ENCODE results near the gene TLX2. TPM values are rescaled to one million over a fixed set of nuclear protein-coding genes. Genes with fewer than 3 reads are reported as not detected.

The TLX2 gene
- total and polyA plus RNA-seq, 2 of the 13 experiments (the other 11 are each of a cell fraction or from before 2014, with no cell fraction given) = 0.05 to 0.20 TPM

- TF ChIP-seq ZBED4 (CRISPR knock-in tag; IDR thresholded peaks at IDR 0.05; ENCODE audit: borderline replicate concordance) = 0 out of 2 replicates have a peak, but pooled peaks have one; percentile 44
- TF ChIP-seq ZNF343 (CRISPR knock-in tag; IDR thresholded peaks at IDR 0.05) = peak; percentile 86; the same call in 1 of the 2 replicates
- no peak for TF ChIP-seq HOXA7 (CRISPR knock-in tag; IDR thresholded peaks at IDR 0.05)
- TF ChIP-seq CBX5 (CRISPR knock-in tag; IDR thresholded peaks at IDR 0.05; ENCODE audit: borderline replicate concordance) = no peak
- peak; percentile 60; the same call in 1 of the 2 replicates for TF ChIP-seq ZC3H13 (CRISPR knock-in tag; IDR thresholded peaks at IDR 0.05)
- TF ChIP-seq ZNF569 (CRISPR knock-in tag; IDR thresholded peaks at IDR 0.05; ENCODE audit: borderline replicate concordance) = no peak
- TF ChIP-seq, protein P1, sequence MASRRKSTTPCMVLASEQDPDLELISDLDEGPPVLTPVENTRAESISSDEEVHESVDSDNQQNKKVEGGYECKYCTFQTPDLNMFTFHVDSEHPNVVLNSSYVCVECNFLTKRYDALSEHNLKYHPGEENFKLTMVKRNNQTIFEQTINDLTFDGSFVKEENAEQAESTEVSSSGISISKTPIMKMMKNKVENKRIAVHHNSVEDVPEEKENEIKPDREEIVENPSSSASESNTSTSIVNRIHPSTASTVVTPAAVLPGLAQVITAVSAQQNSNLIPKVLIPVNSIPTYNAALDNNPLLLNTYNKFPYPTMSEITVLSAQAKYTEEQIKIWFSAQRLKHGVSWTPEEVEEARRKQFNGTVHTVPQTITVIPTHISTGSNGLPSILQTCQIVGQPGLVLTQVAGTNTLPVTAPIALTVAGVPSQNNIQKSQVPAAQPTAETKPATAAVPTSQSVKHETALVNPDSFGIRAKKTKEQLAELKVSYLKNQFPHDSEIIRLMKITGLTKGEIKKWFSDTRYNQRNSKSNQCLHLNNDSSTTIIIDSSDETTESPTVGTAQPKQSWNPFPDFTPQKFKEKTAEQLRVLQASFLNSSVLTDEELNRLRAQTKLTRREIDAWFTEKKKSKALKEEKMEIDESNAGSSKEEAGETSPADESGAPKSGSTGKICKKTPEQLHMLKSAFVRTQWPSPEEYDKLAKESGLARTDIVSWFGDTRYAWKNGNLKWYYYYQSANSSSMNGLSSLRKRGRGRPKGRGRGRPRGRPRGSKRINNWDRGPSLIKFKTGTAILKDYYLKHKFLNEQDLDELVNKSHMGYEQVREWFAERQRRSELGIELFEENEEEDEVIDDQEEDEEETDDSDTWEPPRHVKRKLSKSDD (CRISPR knock-in tag; IDR thresholded peaks at IDR 0.05; ENCODE audit: low read depth) = no peak; the same call in 1 of the 2 replicates
- no peak for TF ChIP-seq HMG20A (CRISPR knock-in tag; IDR thresholded peaks at IDR 0.05; ENCODE audit: borderline replicate concordance)
- peak; percentile 92 for TF ChIP-seq IKZF4 (CRISPR knock-in tag; IDR thresholded peaks at IDR 0.05; ENCODE audit: borderline replicate concordance, low read depth, not compliant biosample characterization)
- TF ChIP-seq BORCS8-MEF2B (CRISPR knock-in tag; IDR thresholded peaks at IDR 0.05) = peak; percentile 69; the same call in 1 of the 2 replicates
- TF ChIP-seq, protein P2, sequence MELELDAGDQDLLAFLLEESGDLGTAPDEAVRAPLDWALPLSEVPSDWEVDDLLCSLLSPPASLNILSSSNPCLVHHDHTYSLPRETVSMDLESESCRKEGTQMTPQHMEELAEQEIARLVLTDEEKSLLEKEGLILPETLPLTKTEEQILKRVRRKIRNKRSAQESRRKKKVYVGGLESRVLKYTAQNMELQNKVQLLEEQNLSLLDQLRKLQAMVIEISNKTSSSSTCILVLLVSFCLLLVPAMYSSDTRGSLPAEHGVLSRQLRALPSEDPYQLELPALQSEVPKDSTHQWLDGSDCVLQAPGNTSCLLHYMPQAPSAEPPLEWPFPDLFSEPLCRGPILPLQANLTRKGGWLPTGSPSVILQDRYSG (CRISPR knock-in tag; IDR thresholded peaks at IDR 0.05) = no peak; the same call in 1 of the 2 replicates
- no peak for TF ChIP-seq ZNF335 (CRISPR knock-in tag; IDR thresholded peaks at IDR 0.05)
- TF ChIP-seq ZNF496 (CRISPR knock-in tag; IDR thresholded peaks at IDR 0.05; ENCODE audit: insufficient replicate concordance) = no peak
- TF ChIP-seq, protein P3, sequence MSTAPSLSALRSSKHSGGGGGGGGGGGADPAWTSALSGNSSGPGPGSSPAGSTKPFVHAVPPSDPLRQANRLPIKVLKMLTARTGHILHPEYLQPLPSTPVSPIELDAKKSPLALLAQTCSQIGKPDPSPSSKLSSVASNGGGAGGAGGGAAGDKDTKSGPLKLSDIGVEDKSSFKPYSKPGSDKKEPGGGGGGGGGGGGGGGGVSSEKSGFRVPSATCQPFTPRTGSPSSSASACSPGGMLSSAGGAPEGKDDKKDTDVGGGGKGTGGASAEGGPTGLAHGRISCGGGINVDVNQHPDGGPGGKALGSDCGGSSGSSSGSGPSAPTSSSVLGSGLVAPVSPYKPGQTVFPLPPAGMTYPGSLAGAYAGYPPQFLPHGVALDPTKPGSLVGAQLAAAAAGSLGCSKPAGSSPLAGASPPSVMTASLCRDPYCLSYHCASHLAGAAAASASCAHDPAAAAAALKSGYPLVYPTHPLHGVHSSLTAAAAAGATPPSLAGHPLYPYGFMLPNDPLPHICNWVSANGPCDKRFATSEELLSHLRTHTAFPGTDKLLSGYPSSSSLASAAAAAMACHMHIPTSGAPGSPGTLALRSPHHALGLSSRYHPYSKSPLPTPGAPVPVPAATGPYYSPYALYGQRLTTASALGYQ (CRISPR knock-in tag; IDR thresholded peaks at IDR 0.05) = peak; percentile 58; the same call in 1 of the 2 replicates
- TF ChIP-seq, protein P4, sequence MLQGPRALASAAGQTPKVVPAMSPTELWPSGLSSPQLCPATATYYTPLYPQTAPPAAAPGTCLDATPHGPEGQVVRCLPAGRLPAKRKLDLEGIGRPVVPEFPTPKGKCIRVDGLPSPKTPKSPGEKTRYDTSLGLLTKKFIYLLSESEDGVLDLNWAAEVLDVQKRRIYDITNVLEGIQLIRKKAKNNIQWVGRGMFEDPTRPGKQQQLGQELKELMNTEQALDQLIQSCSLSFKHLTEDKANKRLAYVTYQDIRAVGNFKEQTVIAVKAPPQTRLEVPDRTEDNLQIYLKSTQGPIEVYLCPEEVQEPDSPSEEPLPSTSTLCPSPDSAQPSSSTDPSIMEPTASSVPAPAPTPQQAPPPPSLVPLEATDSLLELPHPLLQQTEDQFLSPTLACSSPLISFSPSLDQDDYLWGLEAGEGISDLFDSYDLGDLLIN (CRISPR knock-in tag; IDR thresholded peaks at IDR 0.05; ENCODE audit: borderline replicate concordance) = no peak
- 0 out of 2 replicates have a peak, but pooled peaks have one; percentile 10 for TF ChIP-seq ATF3 (CRISPR knock-in tag; IDR thresholded peaks at IDR 0.05)
Observed at GRCh38 chr2:74481961-74482800, 32.1 kb upstream of the TLX2 start (continued).

Measured in HepG2 (cell line).